Mucosa of stomach (tissue), 1 donor: Measurements from ENCODE around the gene RTTN.
"Not testable (repeated sequence)": the region's sequence is repeated elsewhere in the genome, so short reads cannot be mapped to it uniquely, and the experiment has no call there.

Experiments
- H3K27me3 ChIP-seq: one replicate; pipeline ENCODE4 v1.7.0; 2013; ENCODE audit warnings: mild to moderate bottlenecking, low read length; ENCODE audit not compliant: control insufficient read depth, insufficient read depth
- H3K36me3 ChIP-seq: one replicate; pipeline ENCODE4 v1.7.0; 2013; ENCODE audit warnings: low read length; ENCODE audit not compliant: control insufficient read depth, insufficient read depth
- H3K4me1 ChIP-seq: one replicate; pipeline ENCODE4 v1.7.0; 2013; ENCODE audit warnings: mild to moderate bottlenecking, low read length; ENCODE audit not compliant: control insufficient read depth, insufficient read depth
- H3K4me3 ChIP-seq: one replicate; pipeline ENCODE4 v1.7.0; 2013; ENCODE audit warnings: low read length
- H3K9ac ChIP-seq: one replicate; pipeline ENCODE4 v1.7.0; 2013; ENCODE audit warnings: mild to moderate bottlenecking, low read length, moderate library complexity
- H3K9me3 ChIP-seq: one replicate; pipeline ENCODE4 v1.7.0; 2013; ENCODE audit warnings: mild to moderate bottlenecking, low read length, moderate library complexity; ENCODE audit not compliant: control insufficient read depth
- donor health status: Pancreatic carcinoma.

Gene RTTN

GRCh38 chr18:69981948-69982347, 223.5 kb downstream of the RTTN start:
- Histone ChIP-seq H3K4me3 (no peak overlapping the region), H3K9me3 (no peaks in the 10 kb centered on the region), H3K4me1 (no peaks in the 10 kb centered on the region), H3K36me3 (no peaks in the 10 kb centered on the region), H3K9ac (no peak overlapping the region), H3K27me3 (no peaks in the 10 kb centered on the region)

GRCh38 chr18:69980982-69981804, 224.3 kb downstream of the RTTN start:
- Histone ChIP-seq H3K4me3 (no peak overlapping the region), H3K9me3 (no peaks in the 10 kb centered on the region), H3K36me3 (no peaks in the 10 kb centered on the region), H3K4me1 (no peaks in the 10 kb centered on the region), H3K27me3 (no peaks in the 10 kb centered on the region), H3K9ac (no peak overlapping the region)

GRCh38 chr18:69980509-69980908, 225.0 kb downstream of the RTTN start:
- H3K9me3 ChIP-seq = no peaks in the 10 kb centered on the region
- no peaks in the 10 kb centered on the region for H3K36me3 ChIP-seq
- H3K4me1 ChIP-seq = no peaks in the 10 kb centered on the region
- no peaks in the 10 kb centered on the region for H3K27me3 ChIP-seq
- no peak overlapping the region for H3K9ac ChIP-seq
- no peak overlapping the region for H3K4me3 ChIP-seq

GRCh38 chr18:69978732-69979715, 226.5 kb downstream of the RTTN start:
- H3K36me3 ChIP-seq = no peaks in the 10 kb centered on the region
- H3K4me1 ChIP-seq = no peaks in the 10 kb centered on the region
- H3K27me3 ChIP-seq = no peaks in the 10 kb centered on the region
- no peak overlapping the region for H3K9ac ChIP-seq
- no peaks in the 10 kb centered on the region for H3K9me3 ChIP-seq
- H3K4me3 ChIP-seq = no peak overlapping the region

- H3K9me3 ChIP-seq, H3K4me1 ChIP-seq, H3K36me3 ChIP-seq, H3K4me3 ChIP-seq, H3K27me3 ChIP-seq, H3K9ac ChIP-seq: not testable (repeated sequence)
These were observed 230.2 kb downstream of the RTTN start for GRCh38 chr18:69975294-69975693.

GRCh38 chr18:69974365-69974764, 231.1 kb downstream of the RTTN start:
- no peaks in the 10 kb centered on the region for H3K36me3 ChIP-seq
- H3K27me3 ChIP-seq = no peaks in the 10 kb centered on the region
- no peaks in the 10 kb centered on the region for H3K9me3 ChIP-seq
- no peak overlapping the region for H3K9ac ChIP-seq
- H3K4me3 ChIP-seq = no peak overlapping the region
- H3K4me1 ChIP-seq = no peaks in the 10 kb centered on the region

GRCh38 chr18:69969491-69969890, 236.0 kb downstream of the RTTN start:
- no peaks in the 10 kb centered on the region for H3K4me1 ChIP-seq
- H3K27me3 ChIP-seq = no peaks in the 10 kb centered on the region
- no peaks in the 10 kb centered on the region for H3K9me3 ChIP-seq
- no peaks in the 10 kb centered on the region for H3K36me3 ChIP-seq
- H3K4me3 ChIP-seq = no peak overlapping the region
- H3K9ac ChIP-seq = no peak overlapping the region

- Histone ChIP-seq H3K4me1 (no peaks in the 10 kb centered on the region), H3K4me3 (no peak overlapping the region), H3K36me3 (no peaks in the 10 kb centered on the region), H3K9me3 (no peaks in the 10 kb centered on the region), H3K9ac (no peak overlapping the region), H3K27me3 (no peaks in the 10 kb centered on the region)
These were observed 237.4 kb downstream of the RTTN start for GRCh38 chr18:69968039-69968438.

- Histone ChIP-seq H3K4me3 (no peak overlapping the region), H3K9me3 (no peaks in the 10 kb centered on the region), H3K4me1 (no peaks in the 10 kb centered on the region), H3K36me3 (no peaks in the 10 kb centered on the region), H3K9ac (no peak overlapping the region), H3K27me3 (no peaks in the 10 kb centered on the region)
These were observed 242.3 kb downstream of the RTTN start for GRCh38 chr18:69963196-69963595.

GRCh38 chr18:69961718-69962117, 243.8 kb downstream of the RTTN start:
- H3K4me3 ChIP-seq = no peak overlapping the region
- H3K4me1 ChIP-seq = no peaks in the 10 kb centered on the region
- no peak overlapping the region for H3K9ac ChIP-seq
- no peaks in the 10 kb centered on the region for H3K36me3 ChIP-seq
- no peaks in the 10 kb centered on the region for H3K27me3 ChIP-seq
- H3K9me3 ChIP-seq = no peaks in the 10 kb centered on the region

GRCh38 chr18:69958422-69958821, 247.1 kb downstream of the RTTN start:
- H3K4me3 ChIP-seq = no peak overlapping the region
- no peaks in the 10 kb centered on the region for H3K27me3 ChIP-seq
- no peaks in the 10 kb centered on the region for H3K4me1 ChIP-seq

GRCh38 chr18:69957747-69958146, 247.7 kb downstream of the RTTN start:
- H3K4me3 ChIP-seq = no peak overlapping the region
- H3K9me3 ChIP-seq = no peaks in the 10 kb centered on the region
- no peak overlapping the region for H3K9ac ChIP-seq
- no peaks in the 10 kb centered on the region for H3K4me1 ChIP-seq
- no peaks in the 10 kb centered on the region for H3K36me3 ChIP-seq
- no peaks in the 10 kb centered on the region for H3K27me3 ChIP-seq

More at GRCh38 chr18:69958422-69958821, 247.1 kb downstream of the RTTN start:
- no peak overlapping the region for H3K9ac ChIP-seq
- H3K36me3 ChIP-seq = no peaks in the 10 kb centered on the region
- no peaks in the 10 kb centered on the region for H3K9me3 ChIP-seq
